WI38 (cell line): ENCODE measurements around the gene HOATZ.

Experiments
- H3K4me3 ChIP-seq: 2 replicates; pipeline ENCODE4 v1.5.1; 2011; ENCODE audit warnings: low read depth, mild to moderate bottlenecking, control low read depth, low read length
- TF ChIP-seq, protein P1 (sequence below): IDR thresholded peaks from 2 replicates; pipeline ENCODE4 v1.5.1; 2012; ENCODE audit warnings: low read depth, mild to moderate bottlenecking, control low read depth, low read length

Gene HOATZ

GRCh38 chr11:111520560-111520959 is 6.0 kb downstream of the HOATZ start:
- no peak overlapping the region for H3K4me3 ChIP-seq

GRCh38 chr11:111521135-111521534 is 6.6 kb downstream of the HOATZ start:
- TF ChIP-seq, protein P1, sequence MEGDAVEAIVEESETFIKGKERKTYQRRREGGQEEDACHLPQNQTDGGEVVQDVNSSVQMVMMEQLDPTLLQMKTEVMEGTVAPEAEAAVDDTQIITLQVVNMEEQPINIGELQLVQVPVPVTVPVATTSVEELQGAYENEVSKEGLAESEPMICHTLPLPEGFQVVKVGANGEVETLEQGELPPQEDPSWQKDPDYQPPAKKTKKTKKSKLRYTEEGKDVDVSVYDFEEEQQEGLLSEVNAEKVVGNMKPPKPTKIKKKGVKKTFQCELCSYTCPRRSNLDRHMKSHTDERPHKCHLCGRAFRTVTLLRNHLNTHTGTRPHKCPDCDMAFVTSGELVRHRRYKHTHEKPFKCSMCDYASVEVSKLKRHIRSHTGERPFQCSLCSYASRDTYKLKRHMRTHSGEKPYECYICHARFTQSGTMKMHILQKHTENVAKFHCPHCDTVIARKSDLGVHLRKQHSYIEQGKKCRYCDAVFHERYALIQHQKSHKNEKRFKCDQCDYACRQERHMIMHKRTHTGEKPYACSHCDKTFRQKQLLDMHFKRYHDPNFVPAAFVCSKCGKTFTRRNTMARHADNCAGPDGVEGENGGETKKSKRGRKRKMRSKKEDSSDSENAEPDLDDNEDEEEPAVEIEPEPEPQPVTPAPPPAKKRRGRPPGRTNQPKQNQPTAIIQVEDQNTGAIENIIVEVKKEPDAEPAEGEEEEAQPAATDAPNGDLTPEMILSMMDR, result no peak
- H3K4me3 ChIP-seq, result no peak overlapping the region

More at GRCh38 chr11:111520560-111520959, 6.0 kb downstream of the HOATZ start:
- TF ChIP-seq, protein P1, result no peak

DNA sequence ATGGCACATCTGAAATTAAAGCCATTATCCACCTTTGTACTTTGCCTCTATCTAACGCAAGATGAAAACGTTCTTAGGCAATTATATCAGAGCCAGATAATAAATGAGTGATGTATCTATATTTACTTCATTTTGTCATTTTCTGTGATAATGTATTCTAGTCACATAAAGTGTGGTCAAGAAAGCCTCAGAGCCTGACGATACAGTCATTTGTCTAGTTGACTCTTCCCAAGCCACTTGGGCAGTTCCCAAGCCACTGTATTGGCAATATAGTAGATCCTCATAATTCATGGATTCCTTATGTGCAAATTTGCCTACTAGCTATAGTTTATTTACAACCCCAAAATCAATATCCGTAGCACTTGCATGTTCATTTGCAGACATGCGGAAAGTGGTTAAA is 7.8 kb downstream of the HOATZ start:
- no peak overlapping the region for H3K4me3 ChIP-seq
- TF ChIP-seq, protein P1, result no peak

DNA sequence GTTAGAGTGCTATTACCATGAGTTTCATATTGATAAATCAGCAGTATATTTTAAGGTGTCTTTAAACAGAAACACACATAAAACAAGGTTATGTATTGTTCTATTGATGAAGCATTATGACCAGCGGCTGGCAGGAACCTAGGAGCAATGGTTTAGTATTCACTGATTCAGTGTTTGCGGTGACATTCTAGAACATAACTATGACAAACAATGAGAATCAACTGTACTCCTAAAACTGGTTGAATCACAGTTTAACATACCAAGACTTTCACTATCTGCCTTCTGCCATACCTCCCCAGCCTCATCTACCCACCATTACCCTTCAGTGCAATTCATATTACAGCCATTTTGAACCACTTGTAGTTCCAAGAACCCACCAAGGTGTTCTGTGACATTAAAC is 8.8 kb downstream of the HOATZ start:
- TF ChIP-seq, protein P1, result no peak
- H3K4me3 ChIP-seq, result no peak overlapping the region

- no peak overlapping the region for H3K4me3 ChIP-seq
- TF ChIP-seq, protein P1, result no peak
These were observed 9.5 kb downstream of the HOATZ start for GRCh38 chr11:111524056-111524455.

- TF ChIP-seq, protein P1, result no peak
- no peak overlapping the region for H3K4me3 ChIP-seq
These were observed 10.9 kb downstream of the HOATZ start for GRCh38 chr11:111525456-111525855.

DNA sequence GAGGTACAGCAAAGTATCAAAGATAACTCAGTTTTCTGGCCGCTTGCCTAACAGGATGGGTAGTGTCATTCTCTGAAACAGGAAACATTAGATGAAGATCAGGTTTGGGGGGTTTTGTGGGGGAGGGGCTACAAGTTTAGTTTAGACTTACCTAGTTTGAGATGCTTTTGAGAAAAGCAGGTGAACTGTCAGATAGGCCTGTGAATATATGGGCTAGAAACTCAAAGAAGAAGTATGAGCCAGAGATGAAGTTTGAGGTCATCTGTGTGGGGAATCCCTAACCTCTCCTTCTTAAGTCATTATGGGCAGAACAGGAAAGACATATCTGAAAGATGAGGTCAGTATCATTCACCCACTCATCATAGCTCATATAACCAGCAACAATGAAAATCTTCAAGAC is 11.9 kb downstream of the HOATZ start:
- TF ChIP-seq, protein P1, result no peak
- no peak overlapping the region for H3K4me3 ChIP-seq
